GM19240 (cell line): ENCODE data around the gene TOX2.

Source experiments
- DNase-seq: peaks from one replicate; pipeline ENCODE4 v3.0.0; 2011; ENCODE audit warnings: low spot score; ENCODE audit not compliant: insufficient read length

TOX2 gene

DNA sequence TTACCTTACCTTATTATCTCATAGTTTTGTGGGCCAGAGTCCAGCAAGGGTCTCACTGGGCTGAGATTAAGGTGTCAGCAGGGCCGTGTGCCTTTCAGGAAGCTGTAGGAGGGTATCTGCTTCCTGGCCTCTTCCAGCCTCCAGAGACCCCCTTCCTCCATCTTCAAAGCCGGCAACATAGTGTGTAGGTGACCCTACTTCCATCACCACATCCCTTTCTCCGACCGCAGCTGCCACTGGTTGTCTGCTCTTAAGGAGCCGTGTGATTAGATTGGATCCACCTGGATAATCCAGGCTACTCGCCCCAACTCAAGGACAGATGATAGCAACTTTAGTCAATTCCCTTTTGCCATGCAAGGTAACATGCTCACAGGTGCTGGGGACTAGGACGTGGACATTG is 181.2 kb downstream of the TOX2 start:
- DNase-seq, result no peak

DNA sequence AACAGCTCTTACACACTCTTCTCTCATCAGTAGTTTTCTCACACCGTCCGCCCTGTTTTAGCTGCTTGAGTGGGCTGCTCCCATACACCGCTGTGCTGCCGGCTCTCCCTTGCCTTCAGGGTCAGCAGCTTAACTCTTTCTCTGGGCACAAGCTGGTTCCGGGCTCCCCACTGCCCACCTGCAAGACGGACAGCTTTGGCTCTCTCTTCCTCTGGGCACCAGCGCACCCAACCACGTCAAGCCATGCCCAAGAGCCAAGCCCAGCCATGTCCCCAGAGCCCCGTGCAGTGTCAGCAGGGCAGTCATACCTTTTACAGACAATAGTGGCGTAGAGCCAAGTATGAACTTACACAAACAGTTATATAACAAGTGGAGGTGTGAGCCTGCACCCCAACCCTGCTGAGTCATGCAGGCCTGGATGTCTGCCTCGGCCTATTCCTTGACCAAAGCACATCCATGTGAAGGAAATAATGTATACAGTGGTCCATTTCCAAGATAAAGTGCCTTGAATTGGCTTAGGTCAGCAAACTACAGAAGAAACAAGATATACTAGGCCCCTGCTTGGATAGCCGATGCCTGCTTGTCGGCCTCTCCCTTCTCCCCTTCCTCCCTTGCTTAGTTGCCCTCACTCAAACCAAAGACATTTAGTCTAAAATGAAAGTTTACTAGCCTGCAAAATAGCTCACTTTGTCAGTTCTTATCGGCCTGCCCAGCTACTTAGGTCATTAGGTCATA is 183.0 kb downstream of the TOX2 start:
- DNase-seq, result no peak

DNA sequence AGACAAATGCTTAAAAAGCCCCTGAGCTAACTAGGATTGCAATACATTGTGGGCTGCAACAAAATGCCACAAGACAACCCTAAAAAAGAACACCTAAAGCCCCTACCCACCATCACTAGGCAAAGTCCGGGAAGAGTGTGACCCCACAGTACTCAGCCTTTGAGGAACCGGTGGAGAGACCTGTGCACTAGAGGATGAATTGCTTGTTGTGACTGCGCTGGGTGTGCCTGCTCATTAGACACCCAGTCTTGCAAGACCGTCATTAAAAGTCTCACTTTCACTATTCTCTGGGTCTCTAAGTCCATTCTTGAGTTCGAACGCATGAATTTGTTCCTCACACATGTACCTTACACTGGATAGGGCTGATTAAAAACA is 183.6 kb downstream of the TOX2 start:
- no peak for DNase-seq

DNA sequence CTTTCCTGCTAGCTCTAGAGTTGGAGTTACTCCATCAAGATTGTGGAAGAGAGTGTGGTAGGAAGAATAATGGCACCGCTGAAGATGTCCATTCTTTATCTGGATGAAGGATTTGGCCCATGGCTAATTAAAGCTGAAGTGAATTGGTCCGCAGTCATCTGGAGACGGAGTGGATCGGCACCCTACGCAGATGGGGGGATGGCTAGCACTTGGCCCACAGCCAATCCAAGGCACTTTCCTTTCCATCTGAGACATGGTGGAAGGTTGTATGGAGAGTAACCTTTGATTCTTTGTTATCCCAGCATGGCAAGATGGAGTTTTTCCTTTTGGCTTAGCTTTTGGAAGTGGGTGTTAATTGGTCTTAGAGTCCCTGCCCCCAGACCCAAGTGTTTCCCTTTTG is 184.0 kb downstream of the TOX2 start:
- DNase-seq, result no peak

DNA sequence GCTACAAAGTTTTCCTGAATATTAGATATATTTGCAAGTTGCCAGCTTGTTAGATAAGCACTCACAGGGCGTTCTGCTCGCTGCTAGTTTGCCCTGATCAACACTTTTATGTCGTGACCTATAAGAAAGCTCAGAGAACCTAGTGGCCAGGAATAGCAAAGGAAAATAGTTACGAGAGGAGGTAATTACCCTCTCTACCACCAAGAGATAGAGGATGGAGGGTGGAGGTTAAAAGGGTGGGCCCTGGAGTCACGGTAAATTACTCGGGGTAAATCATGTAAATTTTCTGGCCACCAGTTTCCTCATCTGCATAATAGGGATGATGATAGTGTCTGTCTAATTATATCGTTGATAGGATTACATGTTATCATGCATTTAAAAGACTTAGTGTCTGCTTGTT is 185.2 kb downstream of the TOX2 start:
- no peak for DNase-seq

DNA sequence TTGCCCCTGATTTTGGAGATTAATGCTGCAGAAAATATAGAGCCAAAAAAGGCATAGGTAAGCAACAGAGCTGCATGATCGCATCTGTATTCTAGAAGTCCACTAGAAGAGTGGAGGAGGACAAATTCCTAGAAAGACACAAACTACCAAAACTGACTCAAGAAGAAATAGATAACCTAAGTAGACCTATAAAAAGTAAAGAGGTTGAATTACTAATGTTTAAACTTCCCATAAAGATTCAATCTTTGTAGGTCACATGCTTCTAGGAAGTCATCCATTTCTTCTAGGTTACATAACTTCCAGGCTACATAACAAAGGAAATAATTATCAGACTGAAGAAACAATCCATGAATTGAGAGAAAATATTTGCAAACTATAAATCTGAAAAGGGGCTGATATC is 187.9 kb downstream of the TOX2 start:
- no peak for DNase-seq

DNA sequence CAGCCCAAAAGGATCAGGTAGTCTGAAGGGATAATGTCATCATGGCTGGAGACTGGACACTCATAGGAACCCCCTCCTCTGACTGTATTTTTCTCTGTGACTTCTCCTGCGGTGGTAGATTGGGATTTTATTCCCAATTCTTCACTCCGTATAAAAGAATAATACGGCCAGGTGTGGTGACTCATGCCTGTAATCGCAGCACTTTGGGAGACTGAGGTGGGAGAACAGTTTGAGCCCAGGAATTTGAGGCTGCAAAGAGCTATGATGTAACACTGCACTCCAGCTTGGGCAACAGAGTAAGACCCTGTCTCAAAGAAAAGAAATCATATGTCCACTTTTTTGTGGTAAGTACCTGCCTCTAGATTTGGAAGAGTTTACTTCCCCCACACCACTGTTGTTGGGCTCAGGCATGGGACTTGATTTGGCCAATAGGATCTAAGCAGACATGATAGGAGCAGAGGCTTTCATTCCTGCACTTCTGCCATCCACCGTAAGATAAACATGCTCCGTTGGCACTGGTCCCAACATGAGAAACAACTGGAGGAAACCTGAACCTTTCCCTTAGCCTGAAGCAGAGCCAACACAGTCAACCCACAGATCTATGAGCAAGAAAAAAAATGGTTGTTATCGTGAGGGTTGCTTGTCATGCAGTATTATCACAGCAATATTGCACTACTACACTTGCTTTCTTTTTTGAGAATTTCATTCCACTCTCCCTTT is 190.3 kb downstream of the TOX2 start:
- no peak for DNase-seq

DNA sequence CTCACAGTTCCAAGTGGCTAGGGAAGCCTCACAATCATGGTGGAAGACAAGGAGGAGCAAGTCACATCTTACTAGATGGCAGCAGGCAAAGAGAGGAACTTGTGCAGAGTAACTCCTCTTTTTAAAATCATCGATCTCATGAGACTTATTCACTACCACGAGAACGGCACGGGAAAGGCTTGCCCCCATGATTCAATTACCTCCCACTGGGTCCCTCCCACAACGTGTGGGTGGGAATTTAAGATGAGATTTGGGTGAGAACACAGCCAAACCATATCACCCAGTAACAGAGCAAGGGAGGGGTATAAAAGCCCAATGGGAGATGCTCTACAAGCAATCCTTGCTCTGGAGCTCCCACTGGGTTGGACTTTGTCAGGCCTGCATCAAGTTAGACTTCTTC is 192.0 kb downstream of the TOX2 start:
- DNase-seq, result no peak

DNA sequence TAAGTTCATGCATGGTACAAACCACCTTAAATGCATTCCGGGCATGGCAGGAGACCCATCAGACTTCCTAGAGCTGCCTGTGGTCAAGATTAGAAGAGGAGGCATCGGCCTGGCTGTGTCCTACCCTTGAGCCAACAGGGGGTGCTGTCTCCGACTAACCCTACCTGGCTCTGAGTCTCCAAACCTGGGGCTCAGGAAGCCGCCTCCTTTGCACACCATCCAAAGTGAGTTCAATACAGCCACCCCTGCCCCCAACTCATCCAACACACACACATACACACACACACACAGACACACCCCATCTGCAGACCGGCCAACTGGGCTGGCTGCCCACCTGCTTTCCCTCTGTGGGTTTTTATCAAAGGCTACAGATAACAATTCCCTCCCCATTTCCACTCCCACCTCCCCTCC is 195.3 kb downstream of the TOX2 start:
- DNase-seq, result no peak

DNA sequence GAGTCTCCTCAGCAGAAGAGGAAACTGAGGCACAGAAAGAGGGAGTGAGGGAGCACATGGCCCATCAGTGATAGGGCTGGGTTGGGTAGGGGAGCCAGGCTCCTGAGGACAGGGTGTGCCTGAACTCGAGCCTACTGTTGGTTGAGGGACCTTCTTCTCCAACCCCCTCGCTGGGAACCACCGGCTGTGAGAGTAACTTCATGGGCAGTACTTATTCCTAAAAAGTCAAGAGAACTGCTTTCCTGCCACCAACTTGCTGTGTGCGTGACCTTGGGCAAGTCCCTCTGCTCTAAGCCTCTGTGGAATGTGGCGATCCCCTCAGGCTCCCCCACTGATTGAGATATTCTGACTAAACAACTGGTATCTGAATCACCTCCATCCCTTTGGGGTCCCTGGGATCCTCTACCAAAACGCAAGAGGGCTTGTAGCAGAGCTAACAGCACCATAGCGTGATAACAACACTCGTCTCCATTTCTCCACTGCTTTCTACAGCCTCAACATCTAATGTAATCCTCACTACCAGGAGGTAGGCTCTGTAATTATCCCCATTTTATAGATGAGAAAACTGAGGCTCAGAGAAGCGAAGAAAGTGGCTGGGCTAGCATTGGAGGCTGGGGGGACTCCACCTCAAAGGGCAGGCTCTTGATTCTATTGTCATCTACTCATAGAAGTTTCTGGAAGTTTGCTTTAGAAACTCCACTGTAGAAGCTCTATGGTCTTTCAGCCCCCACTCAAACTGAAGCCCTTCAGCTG is 196.3 kb downstream of the TOX2 start:
- DNase-seq, result no peak

DNA sequence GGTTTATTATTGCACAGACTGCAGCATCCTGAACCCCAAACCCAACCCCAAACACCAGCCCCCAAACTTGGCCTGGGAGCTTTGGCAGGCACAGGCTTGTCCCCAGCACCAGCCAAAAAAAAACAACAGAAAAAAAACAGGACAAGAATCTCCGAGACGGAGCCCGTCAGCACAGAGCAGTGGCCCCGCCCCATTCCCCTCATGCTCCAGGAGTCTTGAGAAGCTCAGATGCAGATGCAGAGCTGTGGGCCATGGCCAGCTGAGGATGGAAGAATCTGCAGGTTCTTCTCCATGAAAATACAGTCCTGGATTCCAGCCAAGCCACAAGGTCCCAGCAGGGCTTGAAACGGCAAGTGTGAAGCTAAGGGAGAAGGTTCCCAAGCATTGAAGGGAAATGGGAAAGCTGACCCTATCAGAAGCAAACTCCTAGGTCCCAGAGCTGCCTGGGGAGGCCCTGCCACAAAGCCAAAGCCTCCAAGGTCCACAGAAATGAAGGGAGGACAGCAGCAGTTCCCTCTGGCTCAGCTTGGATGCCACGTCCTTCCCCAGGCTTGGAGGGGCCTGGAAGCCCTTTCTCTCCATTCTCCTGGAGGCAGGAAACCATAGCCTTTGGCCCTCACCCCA is 197.2 kb downstream of the TOX2 start:
- DNase-seq, result no peak

DNA sequence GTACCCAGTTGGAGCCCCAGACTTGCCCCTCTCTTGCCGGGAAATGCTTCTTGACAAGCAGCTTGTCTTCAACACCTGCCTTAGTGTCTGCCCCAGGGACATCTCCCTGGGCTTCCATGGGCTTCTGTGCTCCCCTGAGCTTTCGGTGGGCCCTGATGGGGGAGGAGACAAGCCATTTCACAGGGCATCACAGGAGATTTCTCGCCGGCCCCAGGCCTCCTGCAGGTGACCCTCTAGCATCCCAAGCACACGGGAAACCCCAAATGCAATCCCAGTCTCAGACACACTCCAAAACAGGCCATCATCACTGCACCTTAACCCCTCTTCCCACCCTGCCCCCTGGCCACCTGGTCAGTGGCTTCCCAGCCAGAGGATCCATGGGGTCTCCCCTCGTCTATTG is 197.8 kb downstream of the TOX2 start:
- no peak for DNase-seq

DNA sequence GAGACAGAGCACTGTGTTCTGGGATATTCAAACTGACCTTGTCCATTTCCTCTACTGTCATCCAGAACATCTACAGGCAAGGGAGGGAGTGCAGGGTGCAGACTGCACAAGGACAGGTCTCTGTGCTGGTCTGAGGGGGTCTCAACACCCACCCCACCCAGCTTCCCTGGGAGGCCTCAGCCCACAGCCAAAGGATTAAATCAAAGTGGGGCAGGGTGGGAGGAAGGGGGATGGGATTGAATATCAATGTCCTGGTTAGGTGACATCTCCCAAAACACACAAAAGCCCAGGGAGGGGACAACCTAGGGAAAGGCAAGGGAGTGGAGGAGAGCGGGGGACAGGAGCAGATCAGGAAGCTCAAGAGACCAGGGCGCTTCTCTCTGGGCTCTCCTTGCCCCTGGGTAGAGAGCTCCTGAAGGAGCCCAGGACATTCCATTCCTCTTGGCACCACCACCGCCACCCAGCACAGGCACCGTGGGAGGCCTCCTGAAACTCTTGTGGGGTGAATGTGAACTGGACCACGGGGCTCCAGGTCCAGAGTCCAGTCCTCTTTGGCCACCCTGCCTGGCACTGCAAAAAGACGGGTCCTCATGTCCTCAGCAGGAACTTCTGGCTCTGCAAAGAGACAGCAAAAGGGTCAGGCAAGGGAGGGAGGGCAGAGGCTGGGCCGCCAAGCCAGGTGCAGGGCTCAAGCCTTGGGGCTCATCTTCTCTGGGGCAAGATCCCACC is 198.4 kb downstream of the TOX2 start:
- DNase-seq, result no peak

DNA sequence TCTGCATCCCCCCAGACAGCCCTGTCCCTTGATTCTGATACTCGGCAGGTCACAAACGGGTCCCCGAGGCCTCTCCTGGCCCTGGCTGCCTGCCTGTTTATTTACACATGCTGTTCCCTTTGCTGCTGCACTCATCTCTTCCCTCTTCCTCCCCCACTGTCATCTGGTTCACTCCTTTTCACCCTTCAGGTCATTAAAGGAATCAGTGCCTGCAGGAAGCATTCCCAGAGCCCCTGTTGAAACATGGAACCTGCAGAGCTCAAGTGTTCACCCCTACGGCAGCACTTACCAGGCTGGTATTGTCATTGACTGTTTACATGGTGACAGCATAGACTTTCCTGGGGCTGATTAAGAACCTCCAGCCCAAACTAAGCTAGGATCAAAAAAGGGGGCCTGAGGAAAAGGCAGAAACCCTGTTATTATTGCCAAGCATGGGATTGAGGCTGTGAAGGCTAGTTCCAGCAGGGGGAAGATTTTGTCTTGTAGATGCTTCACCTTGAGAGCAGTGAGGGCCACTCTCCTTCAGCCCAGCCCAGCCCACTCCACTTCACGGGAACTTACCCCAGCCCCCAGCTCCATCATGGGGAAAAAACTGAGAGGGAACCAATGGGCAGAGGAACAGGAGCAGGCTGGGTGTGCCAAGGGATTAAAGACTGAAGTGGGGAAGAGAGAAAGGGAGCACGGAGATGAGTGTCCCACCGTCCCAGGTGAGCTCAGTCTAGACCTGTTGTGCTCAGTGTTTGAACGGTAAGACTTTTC is 199.1 kb downstream of the TOX2 start:
- no peak for DNase-seq

DNA sequence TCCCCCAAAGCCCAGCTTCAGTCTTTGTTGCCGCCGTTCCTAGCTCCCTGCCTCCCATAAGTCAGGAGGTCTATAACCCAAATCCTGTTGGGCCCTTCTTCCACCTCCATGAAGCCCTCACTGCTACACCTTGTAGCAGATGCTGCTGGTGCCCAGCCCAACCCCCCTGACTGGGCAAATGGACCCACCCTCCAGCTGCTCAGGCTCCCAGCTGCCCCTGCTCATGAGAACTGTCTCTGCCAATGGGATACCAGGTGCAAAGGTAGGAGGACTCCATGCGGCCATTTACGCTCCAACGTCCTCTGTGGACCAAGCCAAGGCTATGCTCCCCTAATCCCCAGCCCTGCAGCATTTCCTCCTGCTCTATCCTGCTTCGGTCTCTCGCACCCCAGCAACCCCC is 200.5 kb downstream of the TOX2 start:
- DNase-seq, result no peak

DNA sequence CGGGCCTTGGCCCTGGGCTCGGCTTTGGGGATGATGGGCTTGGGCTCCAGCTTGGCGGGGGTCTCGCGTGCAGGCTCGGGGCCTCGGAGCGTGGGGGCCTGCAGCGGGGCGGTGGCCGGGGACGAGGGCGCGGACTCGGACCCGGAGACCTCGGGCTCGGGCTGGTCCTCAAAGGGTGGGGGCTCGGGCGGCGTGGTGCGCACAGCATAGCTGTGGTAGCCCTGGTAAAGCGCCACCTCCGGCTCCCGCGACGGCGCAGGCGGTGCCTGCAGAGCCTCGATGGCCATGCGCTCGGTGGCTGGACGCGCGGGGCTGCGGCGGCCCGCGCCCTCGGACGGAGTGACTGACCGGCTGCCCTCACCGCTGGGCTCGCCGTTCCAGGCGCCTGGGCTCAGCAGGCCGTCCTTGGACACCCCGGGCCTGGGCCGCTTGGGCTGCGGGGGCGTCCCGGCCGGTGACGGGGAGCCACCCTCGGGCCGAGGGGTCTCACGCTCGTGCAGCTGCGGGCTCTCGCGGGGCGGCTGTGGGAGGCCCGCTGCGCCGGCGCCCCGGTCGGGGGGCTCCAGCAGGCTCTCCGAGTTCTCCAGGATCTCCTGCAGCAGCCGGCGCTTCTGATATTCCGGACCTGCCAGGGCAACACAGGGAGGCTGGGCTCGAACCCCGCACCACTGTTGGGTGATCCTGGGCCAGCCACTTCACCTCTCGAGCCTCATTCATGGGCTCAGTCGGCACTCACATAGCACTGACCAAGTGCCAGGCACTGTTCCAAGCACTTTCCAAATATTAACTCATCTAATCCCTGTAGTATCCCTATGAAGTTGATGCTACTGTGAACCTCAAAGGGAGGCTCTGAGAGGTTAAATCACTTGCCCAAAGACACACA is 201.4 kb downstream of the TOX2 start:
- DNase-seq, result no peak

DNA sequence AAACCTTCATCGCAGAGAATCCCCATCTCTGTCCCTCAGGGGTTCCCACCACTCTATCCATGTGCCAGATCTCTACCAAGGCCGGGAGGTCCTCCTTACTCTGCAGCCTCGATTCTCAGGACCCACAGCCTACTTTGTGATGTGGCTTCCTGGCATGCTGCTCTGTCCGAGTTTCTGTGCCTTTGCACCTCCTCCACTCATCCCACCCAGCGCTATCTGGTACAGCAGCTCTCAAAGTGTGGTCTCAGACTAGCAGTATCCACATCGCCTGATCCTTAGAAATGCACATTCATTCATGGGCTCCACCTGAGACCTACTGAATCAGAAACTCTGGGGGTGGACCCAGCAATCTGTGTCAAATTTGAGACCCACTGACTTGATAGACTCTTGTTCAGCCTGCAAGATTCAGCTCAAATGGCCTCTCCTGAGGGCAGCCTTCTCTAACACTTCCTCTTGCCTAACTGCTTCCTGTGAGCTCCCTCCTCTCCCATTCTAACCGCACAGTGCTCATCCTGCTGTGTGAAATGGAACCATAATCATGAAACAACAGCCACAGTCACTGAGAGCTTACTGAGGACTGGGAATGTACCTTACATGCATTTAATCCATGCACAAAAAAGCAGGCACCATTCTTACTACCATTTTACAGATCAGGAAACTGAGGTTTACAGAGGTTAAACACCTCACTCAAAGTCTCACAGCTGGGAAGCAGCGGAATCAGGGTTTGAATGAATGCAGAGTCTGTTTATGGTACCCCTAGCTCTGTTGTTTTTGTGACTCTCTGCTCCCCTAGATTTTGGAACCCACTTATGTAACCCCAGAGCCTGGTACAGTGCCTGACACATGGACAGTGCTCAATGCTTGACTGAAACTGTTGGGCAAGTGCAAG is 202.9 kb downstream of the TOX2 start:
- DNase-seq, result no peak

DNA sequence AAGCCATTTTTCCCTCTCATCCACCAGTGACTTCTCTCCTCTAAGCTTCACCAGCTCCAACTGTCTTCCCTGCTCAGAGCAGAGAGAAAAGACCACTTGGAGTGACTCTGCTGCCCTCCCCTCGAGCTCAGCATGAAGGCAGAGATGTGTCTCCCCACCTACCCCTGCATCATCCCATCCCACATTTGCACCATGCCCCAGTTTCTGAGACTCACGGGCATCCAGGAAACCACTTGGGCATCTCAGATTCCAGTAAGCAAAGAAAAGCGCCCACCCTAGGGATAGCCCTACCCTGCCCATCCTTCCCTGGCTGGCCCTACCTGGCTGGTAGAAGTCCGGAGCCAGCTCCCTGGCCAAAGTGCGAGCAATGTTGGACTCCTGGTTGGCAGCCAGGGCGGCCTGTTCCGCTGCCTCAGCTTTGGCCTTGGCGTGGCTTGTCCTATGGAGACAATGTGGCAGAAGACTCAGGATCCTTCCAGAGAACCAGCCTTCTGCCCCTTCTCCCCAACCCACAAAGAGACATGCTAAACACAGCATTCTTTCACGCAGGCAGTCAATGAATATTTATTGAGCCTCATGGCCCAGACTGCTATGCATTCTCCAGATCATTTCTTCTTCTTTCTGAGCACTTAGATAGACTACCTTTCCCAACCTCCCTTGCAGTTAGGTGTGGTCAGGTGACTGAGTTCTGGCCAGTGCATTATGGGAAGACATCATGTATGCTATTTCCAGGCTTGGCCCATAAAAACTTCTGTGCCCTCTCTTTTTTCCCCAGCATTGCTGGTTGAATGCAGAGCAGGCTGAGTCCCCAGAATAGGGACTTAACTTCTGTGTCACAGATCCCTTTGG is 203.8 kb downstream of the TOX2 start:
- no peak for DNase-seq
